Measurements from ENCODE around the gene RPS6KA2.

GRCh38 chr6:166637812-166638572 is 10.9 kb upstream of the RPS6KA2 start:
- TF ChIP-seq CTCF (IDR thresholded peaks at IDR 0.05) (no peak), EP300 (IDR thresholded peaks at IDR 0.05) (no peak), POLR2AphosphoS5 (IDR thresholded peaks at IDR 0.05) (no peak), POLR2A (IDR thresholded peaks at IDR 0.05) (no peak)

Data from gastroesophageal sphincter (tissue), 3 donors.